22Rv1 (cell line): ENCODE data around the gene TDO2.

Experiments used
- CTCF ChIP-seq: fragments of 450-650 bp; IDR thresholded peaks from 2 replicates; pipeline ENCODE4 v1.5.1; 2017; ENCODE audit warnings: mild to moderate bottlenecking
- ZFX ChIP-seq: fragments of 450-650 bp; IDR thresholded peaks from 2 replicates; pipeline ENCODE4 v1.6.1; 2017; ENCODE audit warnings: antibody characterized with exemption, borderline replicate concordance

- TF ChIP-seq CTCF (no peak), ZFX (no peak)
Measured at GRCh38 chr4:155966171-155966570, 62.7 kb downstream of the TDO2 start.
